OCI-LY7 (cell line): ENCODE results near the gene SOAT1.

ENCODE experiments used
- CTCF ChIP-seq: fragments of 200-600 bp; sonication (generic); conservative IDR thresholded peaks from 2 replicates; pipeline ENCODE4 v1.5.1; 2014; ENCODE audit warnings: mild to moderate bottlenecking, antibody characterized with exemption, low read length, moderate library complexity, mixed read lengths
- EZH2phosphoT487 ChIP-seq: fragments of 200-600 bp; sonication (generic); IDR thresholded peaks from 2 replicates; pipeline ENCODE4 v1.6.1; 2018; ENCODE audit warnings: low read depth, borderline replicate concordance, mild to moderate bottlenecking, mixed run types, antibody characterized with exemption, low read length, moderate library complexity, mixed read lengths

GRCh38 chr1:179337288-179337687 lies 43.7 kb downstream of the SOAT1 start:
- no peak for TF ChIP-seq EZH2phosphoT487
- TF ChIP-seq CTCF, result no peak
